Measurements from ENCODE around the gene CYTH3.
A peak's percentile ranks its signal among the peaks of the same experiment; 100 is the strongest.

The CYTH3 gene

GRCh38 chr7:6146666-6147065 is 125.8 kb downstream of the CYTH3 start:
- DNase-seq, result no peak

- no peak for DNase-seq
Observed at GRCh38 chr7:6143997-6144396, 128.4 kb downstream of the CYTH3 start.

GRCh38 chr7:6142871-6143380 is 129.5 kb downstream of the CYTH3 start:
- no peak for DNase-seq

- peak in 1 of 2 donors; percentile 91 for DNase-seq
Observed at GRCh38 chr7:6139189-6139996, 133.0 kb downstream of the CYTH3 start.

GRCh38 chr7:6136475-6136874 is 135.9 kb downstream of the CYTH3 start:
- DNase-seq, result no peak

- no peak for DNase-seq
Observed at GRCh38 chr7:6133249-6133648, 139.2 kb downstream of the CYTH3 start.

- no peak for DNase-seq
Observed at GRCh38 chr7:6130007-6130587, 142.3 kb downstream of the CYTH3 start.

- DNase-seq, result no peak
Observed at GRCh38 chr7:6128205-6128604, 144.2 kb downstream of the CYTH3 start.

GRCh38 chr7:6127110-6127490 is 145.3 kb downstream of the CYTH3 start:
- DNase-seq, result no peak

- no peak for DNase-seq
Observed at GRCh38 chr7:6123843-6124242, 148.6 kb downstream of the CYTH3 start.

- no peak for DNase-seq
Observed at GRCh38 chr7:6121141-6121540, 151.3 kb downstream of the CYTH3 start.

GRCh38 chr7:6117533-6117932 is 154.9 kb downstream of the CYTH3 start:
- no peak for DNase-seq

GRCh38 chr7:6116211-6116610 is 156.2 kb downstream of the CYTH3 start:
- no peak for DNase-seq
